GM12873 (cell line): ENCODE results near the gene FNDC10.

Experiments
- CTCF ChIP-seq: IDR thresholded peaks from 2 replicates; pipeline ENCODE4 v1.5.1; 2012; ENCODE audit warnings: low read depth, mild to moderate bottlenecking, moderate library complexity, low read length, control low read depth; ENCODE audit not compliant: insufficient read depth; ENCODE audit errors: missing control alignments

FNDC10 gene

GRCh38 chr1:1618396-1619068 is 18.6 kb upstream of the FNDC10 start:
- TF ChIP-seq CTCF = no peak

- TF ChIP-seq CTCF = no peak
Measured at GRCh38 chr1:1617925-1618324, 18.0 kb upstream of the FNDC10 start.

- TF ChIP-seq CTCF = no peak
Measured at GRCh38 chr1:1617516-1617915, 17.6 kb upstream of the FNDC10 start.

GRCh38 chr1:1616838-1617237 is 16.9 kb upstream of the FNDC10 start:
- TF ChIP-seq CTCF = no peak

GRCh38 chr1:1616045-1616790 is 16.3 kb upstream of the FNDC10 start:
- no peak for TF ChIP-seq CTCF

GRCh38 chr1:1615256-1616044 is 15.5 kb upstream of the FNDC10 start, which contains the start of gene MIB2:
MIB2 (plus strand) TSS chr1:1615500; CDS start chr1:1623453, 7,953 bp downstream.
- TF ChIP-seq CTCF = no peak

GRCh38 chr1:1614954-1615255 is 15.0 kb upstream of the FNDC10 start:
- no peak for TF ChIP-seq CTCF
